ENCODE data around the gene TMEM255B. TPM values are rescaled to one million over a fixed set of nuclear protein-coding genes. Genes with fewer than 3 reads are reported as not detected.

Gene TMEM255B
- total RNA-seq, 1 donor from 2014 or later, result 2.2 TPM

DNA sequence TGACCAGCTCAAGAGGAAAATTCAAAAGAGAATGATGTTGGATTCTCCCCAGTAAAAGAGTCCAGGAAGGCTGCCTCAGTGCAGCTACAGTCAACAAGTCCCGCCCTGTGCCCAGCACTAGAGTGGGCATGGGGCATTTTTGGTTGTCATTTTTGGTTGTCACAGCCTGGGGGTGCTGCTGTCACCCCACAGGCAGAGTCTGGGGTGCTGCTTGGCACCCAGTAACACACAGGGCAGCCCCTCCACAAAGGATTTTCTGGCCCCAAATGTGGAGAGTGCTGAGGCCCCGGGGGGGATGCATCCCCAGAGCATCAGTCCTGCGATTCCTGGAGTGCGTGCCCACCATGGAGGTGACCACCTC lies 28.2 kb upstream of the TMEM255B start:
- H3K4me3 Mint-ChIP-seq, result no peak overlapping the region
- no peak overlapping the region for H3K27ac Mint-ChIP-seq
- no peaks in the 10 kb centered on the region for H3K4me1 Mint-ChIP-seq (ENCODE audit: low read depth)
- intact Hi-C loops (cut with micrococcal nuclease), result no loop called here
- H3K36me3 Mint-ChIP-seq (ENCODE audit: low read depth), result no peaks in the 10 kb centered on the region
- no peaks in the 10 kb centered on the region for H3K27me3 Mint-ChIP-seq (ENCODE audit: insufficient read depth)
- DNase-seq (ENCODE audit: low spot score), result no peak
- H3K9me3 Mint-ChIP-seq, result no peaks in the 10 kb centered on the region

DNA sequence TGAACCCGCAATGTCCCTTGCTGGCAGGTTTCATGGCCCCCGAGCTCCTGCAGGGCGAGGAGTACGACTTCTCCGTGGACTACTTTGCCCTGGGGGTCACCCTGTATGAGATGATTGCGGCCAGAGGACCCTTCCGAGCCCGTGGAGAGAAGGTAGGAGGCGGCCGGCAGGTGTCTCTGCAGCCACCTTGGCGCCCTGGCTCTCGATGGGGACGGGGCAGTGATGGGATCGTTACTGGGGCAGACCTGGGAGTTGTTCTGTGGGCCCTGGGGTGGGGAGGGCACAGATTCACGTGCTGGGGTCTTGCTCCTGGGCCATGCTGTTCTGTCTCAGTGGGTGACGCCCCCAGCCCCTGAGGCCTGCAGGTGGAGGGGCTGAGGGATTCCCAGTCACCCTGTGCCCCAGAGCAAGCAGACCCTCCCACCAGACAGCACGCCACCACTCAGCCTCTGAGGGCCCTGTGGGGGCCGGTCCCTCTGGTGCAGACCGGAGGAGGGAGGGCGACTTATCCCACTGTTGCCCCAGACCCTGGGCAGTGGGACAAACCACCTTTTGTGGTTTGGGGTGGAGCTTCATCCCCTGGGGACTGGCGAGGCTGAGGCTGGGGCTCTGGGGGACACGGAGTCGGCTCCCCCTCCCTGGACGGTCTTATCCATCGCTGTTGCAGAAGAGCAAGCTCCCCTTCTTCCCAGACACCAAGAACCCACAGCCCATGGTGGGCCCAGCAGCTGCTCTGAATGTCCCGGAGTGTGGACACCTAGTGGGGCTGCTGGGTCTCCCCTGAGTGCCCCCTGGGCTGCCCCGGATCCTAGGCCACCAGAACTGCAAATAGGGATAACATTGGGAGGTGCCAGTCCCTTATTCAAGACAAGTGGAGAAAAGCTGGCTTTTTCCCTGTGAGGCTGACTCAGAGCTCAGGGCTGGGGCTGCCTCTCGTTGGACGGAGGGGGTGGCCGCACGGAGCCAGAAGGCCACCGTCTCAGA lies 27.5 kb upstream of the TMEM255B start:
- H3K27ac Mint-ChIP-seq, result no peak overlapping the region
- no peaks in the 10 kb centered on the region for H3K4me1 Mint-ChIP-seq (ENCODE audit: low read depth)
- H3K27me3 Mint-ChIP-seq (ENCODE audit: insufficient read depth), result no peaks in the 10 kb centered on the region
- DNase-seq (ENCODE audit: low spot score), result no peak
- H3K4me3 Mint-ChIP-seq, result no peak overlapping the region
- no peaks in the 10 kb centered on the region for H3K9me3 Mint-ChIP-seq
- intact Hi-C loops (cut with micrococcal nuclease), result no loop called here
- no peaks in the 10 kb centered on the region for H3K36me3 Mint-ChIP-seq (ENCODE audit: low read depth)

DNA sequence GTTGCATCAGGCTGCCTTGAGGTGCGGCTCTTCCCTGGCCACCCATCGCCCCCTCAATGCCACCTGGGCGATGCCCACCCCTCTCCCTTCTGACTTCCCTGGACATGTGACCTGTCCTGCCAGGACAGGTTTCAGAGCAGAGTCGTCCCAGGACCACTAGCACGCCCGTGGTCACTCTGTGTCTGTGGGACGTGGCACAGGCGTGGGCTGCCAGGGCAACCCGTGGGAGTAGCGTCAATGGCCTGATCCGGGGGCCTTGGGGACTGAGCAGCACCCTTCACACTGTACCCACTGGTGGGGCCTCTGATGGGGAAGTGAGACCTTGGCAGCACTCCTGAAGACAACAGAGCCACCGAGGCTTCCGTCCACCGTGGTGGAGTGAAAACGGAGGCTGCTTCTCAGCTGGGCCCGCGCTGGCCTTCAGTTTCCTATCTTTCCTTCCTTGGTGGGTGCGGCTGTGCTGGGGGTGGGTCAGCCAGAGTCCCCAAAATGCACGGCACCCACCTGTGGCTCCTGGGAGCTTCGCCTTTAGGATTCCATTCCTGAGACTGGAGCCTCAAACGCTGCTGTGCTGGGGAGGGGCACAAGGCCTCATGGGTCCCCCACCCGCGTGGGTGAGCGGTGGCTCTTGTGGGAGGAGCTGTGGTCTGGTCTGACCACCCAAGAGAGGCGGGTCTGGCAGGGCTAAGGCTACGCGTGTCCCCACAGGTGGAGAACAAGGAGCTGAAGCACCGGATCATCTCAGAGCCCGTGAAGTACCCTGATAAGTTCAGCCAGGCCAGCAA lies 26.7 kb upstream of the TMEM255B start:
- Mint-ChIP-seq H3K27ac (no peak overlapping the region), H3K27me3 (ENCODE audit: insufficient read depth) (no peaks in the 10 kb centered on the region), H3K4me3 (no peak overlapping the region), H3K4me1 (ENCODE audit: low read depth) (no peaks in the 10 kb centered on the region), H3K36me3 (ENCODE audit: low read depth) (no peaks in the 10 kb centered on the region), H3K9me3 (no peaks in the 10 kb centered on the region)
- intact Hi-C loops (cut with micrococcal nuclease), result no loop called here
- DNase-seq (ENCODE audit: low spot score), result no peak

DNA sequence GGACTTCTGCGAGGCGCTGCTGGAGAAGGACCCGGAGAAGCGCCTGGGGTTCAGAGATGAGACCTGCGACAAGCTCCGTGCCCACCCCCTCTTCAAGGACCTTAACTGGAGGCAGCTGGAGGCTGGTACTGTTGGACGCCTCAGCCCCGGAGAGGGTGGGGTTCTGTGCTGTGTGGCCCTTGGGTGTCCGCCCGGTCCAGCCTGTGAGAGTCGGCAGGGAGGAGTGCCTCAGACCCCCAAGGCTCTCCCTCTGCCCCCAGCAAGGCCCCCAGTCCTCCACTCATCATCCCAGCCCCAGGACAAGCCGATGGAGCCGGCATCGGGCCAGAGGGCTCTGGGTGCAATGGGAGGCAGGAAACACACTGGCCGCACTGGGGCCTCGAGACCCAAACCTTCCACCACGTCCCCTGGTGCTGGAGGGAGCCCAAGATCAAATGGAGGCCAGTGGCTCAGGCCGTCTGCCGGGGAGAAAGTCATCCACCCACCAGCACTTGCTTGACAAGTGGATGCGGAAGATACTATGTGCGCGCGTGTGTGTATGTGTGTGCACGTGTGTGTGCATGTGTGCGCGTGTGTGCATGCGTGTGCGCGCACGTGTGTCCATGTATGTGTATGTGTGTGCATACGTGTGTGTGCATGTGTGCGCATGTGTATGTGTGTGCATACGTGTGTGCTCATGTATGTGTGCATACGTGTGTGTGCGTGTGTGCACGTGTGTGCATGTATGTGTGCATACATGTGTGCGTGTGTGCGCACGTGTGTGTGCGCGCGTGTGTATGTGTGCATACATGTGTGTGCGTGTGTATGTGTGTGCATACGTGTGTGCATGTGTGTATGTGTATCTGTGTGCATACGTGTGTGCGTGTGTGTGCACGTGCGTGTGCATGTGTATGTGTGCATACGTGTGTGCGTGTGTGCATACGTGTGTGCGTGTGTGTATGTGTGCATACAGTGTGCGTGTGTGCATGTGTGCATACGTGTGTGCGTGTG lies 25.8 kb upstream of the TMEM255B start:
- intact Hi-C loops (cut with micrococcal nuclease), result no loop called here
- Mint-ChIP-seq H3K36me3 (ENCODE audit: low read depth) (no peaks in the 10 kb centered on the region), H3K4me3 (no peak overlapping the region), H3K27ac (no peak overlapping the region), H3K9me3 (no peaks in the 10 kb centered on the region), H3K27me3 (ENCODE audit: insufficient read depth) (peaks cover 4% of the 10 kb centered on the region), H3K4me1 (ENCODE audit: low read depth) (no peaks in the 10 kb centered on the region)
- DNase-seq (ENCODE audit: low spot score), result no peak

DNA sequence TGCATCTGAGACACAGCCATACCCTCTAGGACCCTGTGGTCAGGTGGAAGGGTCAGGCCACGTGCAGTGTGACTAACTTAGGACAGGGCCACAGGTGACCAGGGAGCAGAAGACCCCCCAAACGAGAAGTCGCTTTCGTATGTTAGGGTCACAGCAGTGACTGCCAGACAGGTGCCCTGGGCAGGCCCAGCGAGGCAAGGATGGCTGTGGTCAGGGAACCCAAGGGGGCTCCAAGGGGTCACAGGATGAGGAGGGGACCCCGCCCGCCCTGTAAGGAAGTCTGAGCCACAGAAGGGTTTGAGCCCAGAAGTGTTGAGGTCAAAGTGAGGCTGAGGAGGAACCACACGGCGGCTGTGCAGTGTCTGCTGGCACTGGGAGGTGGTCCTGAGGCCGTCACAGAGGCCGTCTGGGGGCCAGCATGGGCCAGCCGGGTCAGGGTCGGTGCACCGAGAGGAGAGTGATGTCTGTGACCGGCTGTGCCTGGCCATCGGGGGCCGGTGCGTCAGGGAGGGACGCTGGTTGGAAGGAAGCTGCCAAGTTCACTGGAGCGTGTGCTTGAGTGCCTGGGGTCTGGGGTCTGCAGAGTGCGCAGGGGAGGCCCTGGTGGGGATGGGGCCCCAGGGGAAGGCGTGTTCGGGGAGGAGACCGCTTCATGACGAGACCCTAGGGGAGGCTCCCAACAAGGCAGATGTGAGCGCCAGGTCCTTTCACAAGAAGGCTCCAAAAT lies 24.8 kb upstream of the TMEM255B start:
- intact Hi-C loops (cut with micrococcal nuclease), result no loop called here
- DNase-seq (ENCODE audit: low spot score), result no peak
- peaks cover 4% of the 10 kb centered on the region for H3K27me3 Mint-ChIP-seq (ENCODE audit: insufficient read depth)
- H3K36me3 Mint-ChIP-seq (ENCODE audit: low read depth), result no peaks in the 10 kb centered on the region
- H3K4me1 Mint-ChIP-seq (ENCODE audit: low read depth), result no peaks in the 10 kb centered on the region
- no peaks in the 10 kb centered on the region for H3K9me3 Mint-ChIP-seq
- no peak overlapping the region for H3K27ac Mint-ChIP-seq
- no peak overlapping the region for H3K4me3 Mint-ChIP-seq

DNA sequence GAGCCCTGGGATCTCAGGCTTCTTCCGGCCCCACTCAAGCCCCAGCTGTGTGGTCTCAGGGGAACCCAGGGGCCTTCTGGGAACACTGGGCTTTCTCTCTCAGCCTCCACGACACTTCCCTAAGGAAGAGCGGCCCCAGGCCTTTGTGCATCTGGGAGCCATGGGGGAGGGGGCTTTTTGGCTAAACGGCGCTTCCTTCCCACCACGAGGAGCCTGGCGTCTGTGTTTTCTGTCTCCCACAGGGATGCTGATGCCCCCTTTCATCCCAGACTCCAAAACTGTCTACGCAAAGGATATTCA lies 24.2 kb upstream of the TMEM255B start:
- H3K27me3 Mint-ChIP-seq (ENCODE audit: insufficient read depth), result peaks cover 4% of the 10 kb centered on the region
- H3K9me3 Mint-ChIP-seq, result no peaks in the 10 kb centered on the region
- no peak overlapping the region for H3K27ac Mint-ChIP-seq
- H3K36me3 Mint-ChIP-seq (ENCODE audit: low read depth), result no peaks in the 10 kb centered on the region
- intact Hi-C loops (cut with micrococcal nuclease), result no loop called here
- H3K4me3 Mint-ChIP-seq, result no peak overlapping the region
- DNase-seq (ENCODE audit: low spot score), result no peak
- no peaks in the 10 kb centered on the region for H3K4me1 Mint-ChIP-seq (ENCODE audit: low read depth)

DNA sequence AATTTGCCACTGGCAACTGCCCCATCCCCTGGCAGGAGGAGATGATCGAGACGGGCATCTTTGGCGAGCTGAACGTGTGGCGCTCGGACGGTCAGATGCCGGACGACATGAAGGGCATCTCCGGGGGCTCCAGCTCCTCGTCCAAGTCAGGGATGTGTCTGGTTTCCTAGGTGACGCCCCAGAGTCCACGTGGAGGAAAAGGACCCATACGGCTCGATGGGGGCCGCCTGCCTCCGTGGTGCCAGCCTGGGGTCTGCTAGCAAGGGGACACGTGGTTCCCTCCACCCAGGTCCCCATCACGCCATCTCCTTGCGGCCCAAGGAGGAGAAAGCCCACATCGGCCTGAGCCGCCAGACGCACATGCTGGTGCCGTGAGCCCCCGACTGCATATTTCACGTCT lies 23.8 kb upstream of the TMEM255B start:
- Mint-ChIP-seq H3K4me3 (no peak overlapping the region), H3K27me3 (ENCODE audit: insufficient read depth) (peaks cover 4% of the 10 kb centered on the region), H3K4me1 (ENCODE audit: low read depth) (no peaks in the 10 kb centered on the region), H3K27ac (no peak overlapping the region), H3K36me3 (ENCODE audit: low read depth) (no peaks in the 10 kb centered on the region), H3K9me3 (no peaks in the 10 kb centered on the region)
- DNase-seq (ENCODE audit: low spot score), result no peak
- intact Hi-C loops (cut with micrococcal nuclease), result no loop called here

DNA sequence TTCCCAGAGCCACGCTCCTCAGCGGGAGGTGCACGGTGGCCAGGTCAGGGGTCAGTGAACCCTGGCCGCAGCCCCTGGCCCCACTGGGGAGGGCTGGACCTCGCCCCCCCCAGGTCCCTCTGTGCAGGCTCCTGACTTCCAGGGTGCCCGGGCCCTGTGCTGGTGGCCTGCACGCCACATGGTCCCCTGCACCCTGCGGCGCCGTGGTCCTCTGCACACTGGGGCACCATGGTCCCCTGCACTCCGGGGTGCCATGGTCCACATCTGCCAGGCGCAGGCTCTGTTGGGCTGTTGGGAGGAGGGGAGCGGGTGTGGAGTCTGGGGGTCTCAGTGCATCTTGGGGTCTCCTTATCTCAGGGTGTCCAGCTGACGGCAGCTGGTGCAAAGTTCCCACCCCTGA lies 23.3 kb upstream of the TMEM255B start:
- peaks cover 8% of the 10 kb centered on the region for H3K27me3 Mint-ChIP-seq (ENCODE audit: insufficient read depth)
- no peak for DNase-seq (ENCODE audit: low spot score)
- no peak overlapping the region for H3K27ac Mint-ChIP-seq
- no peaks in the 10 kb centered on the region for H3K36me3 Mint-ChIP-seq (ENCODE audit: low read depth)
- no peak overlapping the region for H3K4me3 Mint-ChIP-seq
- H3K4me1 Mint-ChIP-seq (ENCODE audit: low read depth), result no peaks in the 10 kb centered on the region
- no peaks in the 10 kb centered on the region for H3K9me3 Mint-ChIP-seq
- intact Hi-C loops (cut with micrococcal nuclease), result no loop called here

DNA sequence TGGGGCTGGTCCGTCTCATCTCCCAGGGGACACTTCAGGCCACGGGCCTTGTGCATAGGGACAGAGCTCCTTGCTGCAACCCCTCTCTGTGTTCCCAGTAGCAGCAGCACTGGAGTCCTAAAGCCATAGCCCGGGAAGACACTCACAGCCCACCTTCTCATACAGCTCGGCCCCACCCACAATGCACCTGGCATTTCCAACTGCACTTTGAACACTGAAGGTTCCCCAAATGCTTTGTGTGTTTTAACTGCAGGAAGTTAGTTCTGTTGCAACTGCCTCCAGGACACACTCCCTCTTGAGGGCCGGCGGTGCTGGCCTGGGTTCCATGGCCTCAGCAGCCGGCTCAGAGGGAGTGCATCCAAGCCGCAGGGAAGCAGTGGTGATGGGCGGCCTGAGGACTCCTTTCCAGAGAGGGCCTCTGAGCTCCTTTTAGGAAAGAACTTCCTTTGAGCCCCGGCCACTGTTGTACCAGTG lies 22.7 kb upstream of the TMEM255B start:
- Mint-ChIP-seq H3K27me3 (ENCODE audit: insufficient read depth) (peaks cover 12% of the 10 kb centered on the region), H3K4me1 (ENCODE audit: low read depth) (peaks cover 3% of the 10 kb centered on the region), H3K36me3 (ENCODE audit: low read depth) (no peaks in the 10 kb centered on the region), H3K9me3 (no peaks in the 10 kb centered on the region), H3K27ac (no peak overlapping the region), H3K4me3 (no peak overlapping the region)
- DNase-seq (ENCODE audit: low spot score), result no peak
- intact Hi-C loops (cut with micrococcal nuclease), result no loop called here

DNA sequence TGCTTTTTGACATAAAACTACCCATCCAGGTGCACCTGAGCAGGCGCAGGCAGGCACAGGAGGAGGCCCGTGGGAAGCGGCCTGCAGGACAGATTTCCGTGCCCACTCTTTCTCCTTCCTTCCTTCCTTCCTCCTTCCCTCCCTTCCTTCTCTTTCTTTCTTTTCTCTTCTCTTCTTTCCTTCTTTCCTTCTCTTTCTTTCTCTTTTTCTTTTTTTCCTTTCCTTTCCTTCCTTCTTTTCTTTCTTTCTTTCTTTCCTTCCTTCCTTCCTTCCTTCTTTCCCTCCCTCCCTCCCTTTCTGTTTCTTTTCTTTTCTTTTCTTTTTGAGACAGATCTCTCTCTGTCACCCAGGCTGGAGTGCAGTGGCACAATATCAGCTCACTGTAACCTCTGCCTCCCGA lies 21.2 kb upstream of the TMEM255B start:
- no peaks in the 10 kb centered on the region for H3K9me3 Mint-ChIP-seq
- intact Hi-C loops (cut with micrococcal nuclease), result no loop called here

DNA sequence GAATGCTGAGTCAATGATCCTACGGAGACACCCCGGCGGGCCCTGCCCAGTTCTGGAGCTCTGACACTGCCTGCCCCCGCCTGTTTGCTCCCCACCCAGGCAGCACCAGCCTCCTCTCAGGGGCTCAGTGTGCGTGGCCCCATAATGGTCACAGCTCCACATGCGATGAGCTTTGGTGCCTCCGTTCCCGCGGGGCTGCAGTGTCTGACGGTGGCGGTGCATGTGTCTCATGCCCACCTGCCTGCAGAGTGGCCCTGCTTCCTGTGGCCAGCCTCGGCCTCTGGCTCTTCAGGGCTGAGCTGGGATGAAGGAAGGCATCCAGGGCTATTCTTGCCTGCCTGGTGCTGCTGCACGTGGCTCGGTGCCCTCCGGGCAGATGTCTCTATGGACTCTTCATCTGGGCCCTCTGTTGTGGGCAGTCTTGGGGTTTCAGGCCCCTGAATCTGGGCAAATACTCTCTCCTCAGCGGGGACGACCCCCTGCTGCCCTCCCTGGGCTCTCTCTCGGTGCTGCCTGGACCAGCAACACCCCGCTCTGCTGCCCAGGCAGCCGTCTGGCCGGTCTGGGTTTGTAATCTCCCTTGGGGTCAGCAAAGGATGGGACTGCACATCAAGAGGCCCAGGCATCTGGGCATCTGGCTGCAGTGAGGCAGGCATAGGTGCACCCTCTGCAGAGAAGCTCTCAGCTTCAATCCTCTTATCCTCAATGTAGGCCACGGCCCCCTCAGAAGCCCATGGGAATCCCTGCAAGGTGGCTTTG lies 19.3 kb upstream of the TMEM255B start:
- intact Hi-C loops (cut with micrococcal nuclease), result no loop called here
- no peak overlapping the region for H3K27ac Mint-ChIP-seq
- no peaks in the 10 kb centered on the region for H3K36me3 Mint-ChIP-seq (ENCODE audit: low read depth)
- peaks cover 13% of the 10 kb centered on the region for H3K4me1 Mint-ChIP-seq (ENCODE audit: low read depth)
- no peak overlapping the region for H3K4me3 Mint-ChIP-seq
- H3K27me3 Mint-ChIP-seq (ENCODE audit: insufficient read depth), result peaks cover 14% of the 10 kb centered on the region
- no peaks in the 10 kb centered on the region for H3K9me3 Mint-ChIP-seq
- DNase-seq (ENCODE audit: low spot score), result no peak

More for the DNA sequence above, 21.2 kb upstream of the TMEM255B start:
- DNase-seq (ENCODE audit: low spot score), result no peak
- no peak overlapping the region for H3K27ac Mint-ChIP-seq
- H3K4me3 Mint-ChIP-seq, result no peak overlapping the region
- H3K27me3 Mint-ChIP-seq (ENCODE audit: insufficient read depth), result peaks cover 14% of the 10 kb centered on the region
- H3K4me1 Mint-ChIP-seq (ENCODE audit: low read depth), result peaks cover 13% of the 10 kb centered on the region
- H3K36me3 Mint-ChIP-seq (ENCODE audit: low read depth), result no peaks in the 10 kb centered on the region

DNA sequence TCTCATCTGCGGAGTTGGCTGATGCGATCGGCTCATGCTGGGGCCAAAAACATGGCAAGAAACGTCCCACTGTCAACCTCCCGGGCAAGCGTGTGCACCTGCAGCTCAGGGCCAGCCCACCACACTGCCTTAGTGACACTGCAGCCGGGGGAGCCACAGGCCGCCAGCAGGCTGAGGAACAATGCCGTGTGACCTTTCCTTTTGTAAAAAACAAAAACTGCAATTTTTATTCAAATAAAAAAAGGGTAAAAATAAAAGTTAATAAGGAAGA lies 18.8 kb upstream of the TMEM255B start:
- Mint-ChIP-seq H3K4me3 (no peak overlapping the region), H3K27me3 (ENCODE audit: insufficient read depth) (peaks cover 14% of the 10 kb centered on the region), H3K4me1 (ENCODE audit: low read depth) (peaks cover 13% of the 10 kb centered on the region), H3K36me3 (ENCODE audit: low read depth) (no peaks in the 10 kb centered on the region), H3K27ac (no peak overlapping the region), H3K9me3 (no peaks in the 10 kb centered on the region)
- DNase-seq (ENCODE audit: low spot score), result no peak
- intact Hi-C loops (cut with micrococcal nuclease), result no loop called here

Measured in activated T-helper 1 cell treated with anti-CD3 and anti-CD28 coated beads, Interleukin-12 subunit alpha, Interleukin-12 subunit beta, Interleukin-2, Interleukin-4 antibody, amounts not matched to agents 30 ng/mL and 10 ng/mL and 1 ng/mL, durations not matched to agents 14 hours and 24 hours and 36 hours (primary cell).